NCI-H1048 (cell line): ENCODE measurements around the gene R3HCC1L.
A peak's percentile ranks its signal among the peaks of the same experiment; 100 is the strongest.

Source experiments
- DNase-seq: peaks from one replicate; lab custom pipeline; 2025; lab: John Stamatoyannopoulos, UW

The R3HCC1L gene

DNA sequence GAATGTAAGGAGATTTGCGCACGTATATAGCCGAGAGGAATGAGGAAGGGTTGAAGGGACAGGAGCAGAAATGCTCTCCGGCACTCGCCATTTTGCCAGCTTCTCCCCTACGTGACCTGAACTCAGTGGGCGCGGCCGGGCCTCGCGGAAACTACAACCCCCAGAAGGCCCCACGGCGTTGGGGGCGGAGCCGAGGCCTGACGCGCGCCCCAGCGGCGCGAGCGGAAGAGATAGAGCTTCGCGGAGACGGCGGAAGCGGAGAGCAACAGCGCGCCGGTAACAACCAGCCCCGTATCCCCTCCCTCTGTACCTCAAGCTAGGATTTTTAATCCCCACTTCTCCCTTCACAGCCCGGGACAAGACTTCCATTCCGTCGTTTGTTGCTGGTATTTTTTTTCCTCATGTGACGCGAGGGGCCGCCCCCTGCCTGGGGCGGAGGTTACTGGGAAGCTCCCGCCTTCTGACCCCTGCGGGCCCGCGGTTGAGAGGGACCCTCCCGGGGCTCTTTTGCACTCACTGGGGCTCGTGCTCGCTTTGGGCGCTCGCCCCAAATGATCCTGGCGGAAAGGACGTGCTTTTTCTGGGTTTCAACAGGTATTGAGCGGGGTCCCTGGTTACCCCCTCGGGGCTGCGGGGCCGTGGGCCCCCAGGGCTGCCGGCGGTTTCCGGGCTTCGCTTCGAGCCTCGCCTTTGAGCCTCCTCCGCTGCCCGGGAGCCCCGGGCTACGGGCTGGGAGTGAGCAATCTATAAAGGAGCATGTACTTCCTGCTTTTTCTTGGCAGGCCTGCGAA lies at the start of gene R3HCC1L:
Gene R3HCC1L (plus strand): TSS at position 227 of the 791 bp plus-strand sequence. CDS start 73,458 bp downstream, outside the sequence.
- peak; percentile 80 for DNase-seq

DNA sequence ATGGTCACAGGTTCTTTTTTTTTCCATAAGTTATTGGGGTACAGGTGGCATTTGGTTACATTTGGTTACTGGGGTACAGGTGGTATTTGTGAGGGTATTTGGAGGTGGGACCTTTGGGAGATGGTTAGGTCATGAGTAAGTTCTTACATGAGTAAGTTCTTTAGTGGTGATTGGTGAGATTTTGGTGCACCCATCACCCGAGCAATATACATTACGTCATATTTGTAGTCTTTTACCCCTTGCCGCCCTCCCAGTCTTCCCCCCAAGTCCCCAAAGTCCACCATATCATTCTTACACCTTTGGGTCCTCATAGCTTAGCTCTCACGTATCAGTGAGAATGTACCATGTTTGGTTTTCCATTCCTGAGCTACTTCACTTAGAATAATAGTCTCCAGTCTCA lies 49.2 kb upstream of the R3HCC1L start:
- DNase-seq, result no peak

DNA sequence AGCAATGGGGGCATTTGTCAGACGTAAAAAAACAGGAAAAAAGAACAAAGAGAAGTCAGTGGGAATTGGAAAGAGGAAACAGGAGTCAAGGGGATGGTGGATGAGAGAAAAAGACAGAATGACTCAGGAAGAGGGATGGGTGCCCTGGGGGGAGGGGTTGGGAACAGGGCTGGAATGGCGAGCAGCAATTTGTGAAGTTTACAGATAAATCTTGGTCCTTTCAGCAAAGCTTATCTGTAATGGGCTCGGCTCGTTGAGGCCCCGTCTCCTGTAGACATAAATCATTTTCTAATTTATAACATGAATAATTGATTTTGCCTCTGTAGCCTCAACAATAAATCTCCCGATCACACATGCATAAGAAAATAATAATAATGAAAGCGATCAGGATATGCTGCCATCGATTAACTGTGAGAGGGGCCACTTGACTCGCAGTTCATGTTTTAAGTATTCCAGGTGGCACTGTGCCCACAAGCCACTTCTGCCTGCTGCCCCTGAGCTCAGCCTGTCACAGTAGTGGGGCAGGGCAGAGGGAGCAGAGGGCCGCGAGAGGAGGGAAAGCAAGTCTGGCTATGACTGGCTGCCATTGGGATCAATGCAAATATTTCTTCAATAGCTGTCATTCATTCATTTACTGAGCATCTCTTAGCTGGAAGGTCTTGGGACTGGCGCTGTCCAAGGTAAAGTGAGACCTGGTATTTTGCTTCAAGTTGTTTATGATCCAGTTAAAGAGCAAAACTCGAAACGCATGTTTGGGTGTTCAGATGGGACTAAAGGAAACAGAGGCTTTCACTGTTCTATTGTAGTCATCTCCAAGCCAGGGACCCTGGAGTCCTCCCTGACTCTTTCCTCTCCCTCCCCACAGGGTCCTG lies 47.4 kb upstream of the R3HCC1L start:
- DNase-seq, result no peak

DNA sequence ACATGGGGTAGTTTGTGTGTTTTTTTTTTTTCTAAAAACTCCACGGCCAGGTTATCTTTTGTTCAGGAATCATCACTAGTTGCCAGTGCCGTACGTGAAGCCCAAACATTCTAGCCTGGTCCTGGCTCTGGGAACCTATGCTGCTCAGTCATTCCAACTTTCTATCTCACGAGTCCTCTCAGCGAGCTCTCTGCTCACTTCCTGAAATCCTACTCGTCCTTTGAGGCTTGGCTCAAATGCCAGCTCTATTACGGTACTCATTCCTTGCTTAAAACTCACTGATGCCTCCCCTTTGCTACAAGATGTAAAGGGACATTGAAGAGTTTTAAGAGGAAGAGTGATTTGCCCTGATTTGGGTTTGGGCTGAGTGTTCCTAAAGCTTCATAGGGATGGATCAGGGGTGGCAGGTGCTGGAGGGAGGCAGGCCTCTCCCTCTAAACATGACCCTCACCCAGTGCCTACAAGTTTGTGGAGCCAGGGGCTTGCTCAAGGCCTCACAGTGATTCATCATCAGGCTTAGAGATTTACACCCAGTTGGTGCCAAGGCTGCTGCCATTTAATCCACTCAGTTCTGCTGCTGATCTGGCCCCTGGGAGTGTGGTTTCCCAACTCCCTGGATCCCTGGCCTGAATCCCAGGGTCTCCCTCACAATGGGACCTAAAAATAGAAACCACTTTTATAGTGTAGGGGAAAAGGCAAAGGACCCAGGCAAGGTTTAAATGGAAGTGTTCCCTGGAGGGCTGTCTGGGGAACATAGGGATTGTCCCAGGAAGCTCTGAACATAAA lies 46.1 kb upstream of the R3HCC1L start:
- no peak for DNase-seq

DNA sequence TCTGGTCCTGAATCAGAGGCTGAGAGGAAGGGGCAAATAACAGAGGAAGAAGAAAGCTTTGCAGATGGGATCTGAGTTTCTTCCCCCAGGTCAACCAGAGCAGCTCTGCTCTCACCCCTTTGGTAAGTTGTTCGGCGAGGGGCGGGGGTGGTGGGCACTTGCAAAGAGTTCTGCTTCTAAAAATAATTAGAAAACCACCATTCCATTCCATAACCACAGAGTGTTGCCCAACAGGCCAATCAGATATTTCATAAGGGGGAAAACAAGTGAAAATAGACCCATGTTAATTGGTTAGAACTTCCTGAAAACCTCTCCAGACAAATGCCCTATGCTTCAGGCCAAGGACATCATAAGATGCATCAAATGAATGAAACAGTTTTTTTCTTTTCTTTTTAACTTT lies 43.6 kb upstream of the R3HCC1L start:
- no peak for DNase-seq

DNA sequence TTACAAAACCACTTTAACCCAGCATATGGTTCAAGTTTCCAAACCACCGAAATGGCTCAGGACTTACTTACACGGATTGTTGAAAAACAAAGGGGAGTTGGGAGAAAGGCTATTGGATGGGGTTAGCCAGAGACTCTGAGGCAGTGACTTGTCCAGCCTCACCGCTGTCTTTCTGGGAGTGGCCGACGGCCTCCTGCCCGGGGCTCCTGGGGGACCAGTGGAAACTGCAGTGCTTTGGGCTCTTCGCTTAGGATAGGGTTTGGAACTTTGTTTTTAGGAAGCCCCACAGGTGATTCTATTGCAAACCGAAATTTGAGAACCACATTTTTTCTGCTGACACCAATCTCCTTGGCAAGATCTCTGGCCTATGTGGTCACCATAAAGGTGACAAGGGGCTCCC lies 38.1 kb upstream of the R3HCC1L start:
- no peak for DNase-seq

DNA sequence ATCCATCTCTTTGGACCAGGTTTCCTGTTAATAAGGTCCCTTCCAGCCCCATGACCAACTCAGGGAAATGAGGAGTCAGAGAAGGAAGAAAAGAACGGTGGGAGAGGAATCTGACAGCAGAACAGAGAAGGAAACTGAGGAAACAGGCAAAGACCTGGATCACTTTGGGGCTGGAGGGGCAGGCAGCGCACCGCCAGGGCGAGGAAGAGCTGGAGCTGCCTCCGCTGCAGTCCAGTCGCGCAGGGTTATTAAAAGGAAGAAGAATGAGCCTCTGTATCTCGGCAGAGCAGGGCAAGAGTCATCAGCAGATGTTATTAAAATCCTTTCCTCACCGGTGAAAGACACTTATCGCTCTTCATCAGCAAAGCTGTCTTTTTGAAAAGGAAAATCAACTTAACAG lies 37.7 kb upstream of the R3HCC1L start:
- no peak for DNase-seq

DNA sequence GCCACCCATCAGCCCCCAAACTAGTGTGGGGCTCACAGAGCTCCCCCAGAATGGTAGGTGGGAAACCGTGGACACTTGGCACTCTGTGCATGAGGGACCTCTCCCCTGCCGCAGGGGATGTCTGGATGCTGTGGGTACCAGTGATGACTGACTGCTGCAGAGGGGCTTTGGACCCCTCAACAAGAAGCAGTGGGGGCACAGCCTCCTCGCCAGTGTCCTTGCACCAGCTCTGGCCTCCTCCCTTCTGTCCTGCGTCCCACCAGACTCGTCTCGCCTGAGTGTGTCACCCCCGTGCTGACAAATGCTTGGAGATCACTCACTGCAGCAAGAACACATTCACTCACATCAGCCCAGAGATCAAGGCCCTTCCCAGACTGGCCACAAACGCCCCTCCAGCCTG lies 37.3 kb upstream of the R3HCC1L start:
- no peak for DNase-seq

DNA sequence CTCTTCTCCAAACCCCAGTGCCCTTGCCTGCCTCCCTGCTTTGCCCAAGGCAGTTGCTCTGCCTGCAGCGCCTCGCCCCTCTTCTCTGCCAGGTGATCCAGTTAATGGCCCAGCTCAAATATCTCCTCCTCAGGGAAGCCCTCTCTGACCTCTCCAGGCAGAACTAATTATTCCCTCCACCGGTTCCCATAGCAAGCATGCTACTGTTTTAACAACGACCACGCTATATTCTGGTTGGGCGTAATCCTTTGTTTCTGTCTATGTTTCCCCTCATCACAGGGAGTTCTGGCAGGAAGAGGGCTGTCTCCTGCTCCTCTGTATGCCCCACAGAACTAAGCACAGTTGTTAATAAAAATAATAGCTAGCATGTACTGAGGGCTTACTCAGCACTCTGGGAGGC lies 36.8 kb upstream of the R3HCC1L start:
- DNase-seq, result no peak

DNA sequence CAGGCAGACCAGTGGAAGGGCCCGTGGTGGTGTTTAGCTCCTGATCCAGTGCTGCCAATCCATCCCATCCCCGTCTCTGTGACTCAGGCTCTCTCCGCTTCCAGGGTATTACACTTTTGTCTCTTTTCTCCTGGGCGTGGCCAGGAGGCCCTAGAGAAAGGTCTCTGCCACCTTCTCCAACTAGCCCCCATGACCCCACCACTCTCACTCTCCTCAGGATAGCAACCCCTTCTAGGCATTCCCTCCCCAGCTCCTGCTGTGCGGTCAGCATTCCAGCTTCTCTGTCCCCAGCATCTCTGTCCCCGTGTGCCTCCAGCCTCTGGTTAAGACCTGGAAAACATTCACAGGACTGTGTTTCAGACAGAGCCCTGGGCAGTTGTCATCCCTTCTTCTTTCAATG lies 36.2 kb upstream of the R3HCC1L start:
- no peak for DNase-seq

DNA sequence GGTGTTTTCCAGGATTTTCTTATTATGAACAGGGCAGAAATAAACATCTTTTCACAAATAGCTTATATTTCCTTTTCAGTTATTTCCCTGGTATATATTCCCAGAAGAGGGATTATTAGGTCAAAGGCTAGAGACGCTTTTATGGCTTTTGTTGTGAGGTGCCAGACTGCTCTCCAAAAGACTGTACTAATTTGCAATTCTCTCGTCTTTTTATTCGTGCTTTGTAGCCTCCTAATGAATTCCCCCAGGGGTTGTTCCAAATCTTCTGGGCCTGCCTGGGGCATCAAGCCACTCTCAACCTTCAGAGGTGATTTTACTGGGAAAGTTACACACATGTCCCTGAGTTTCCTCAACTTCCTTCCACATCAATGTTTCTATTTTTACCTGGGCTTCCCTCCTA lies 34.0 kb upstream of the R3HCC1L start:
- DNase-seq, result no peak

DNA sequence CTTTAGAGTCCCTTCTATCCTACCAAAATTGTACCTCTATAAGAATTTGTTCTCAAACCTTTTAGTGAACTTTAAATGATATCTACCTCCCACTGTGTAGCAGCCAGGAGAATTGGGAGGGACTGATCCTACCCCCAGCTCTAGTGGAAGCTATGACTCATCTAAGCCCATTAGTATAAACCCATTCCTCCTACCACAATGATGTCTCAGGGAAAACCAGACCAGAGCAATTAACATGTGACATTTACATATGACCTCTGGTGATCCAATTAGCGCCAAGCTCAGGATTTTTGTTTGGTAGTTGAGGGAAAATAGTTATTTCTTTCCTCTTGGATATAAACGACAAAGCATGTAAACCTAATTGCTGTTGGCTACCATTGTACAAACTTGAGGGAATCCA lies 33.1 kb upstream of the R3HCC1L start:
- no peak for DNase-seq

DNA sequence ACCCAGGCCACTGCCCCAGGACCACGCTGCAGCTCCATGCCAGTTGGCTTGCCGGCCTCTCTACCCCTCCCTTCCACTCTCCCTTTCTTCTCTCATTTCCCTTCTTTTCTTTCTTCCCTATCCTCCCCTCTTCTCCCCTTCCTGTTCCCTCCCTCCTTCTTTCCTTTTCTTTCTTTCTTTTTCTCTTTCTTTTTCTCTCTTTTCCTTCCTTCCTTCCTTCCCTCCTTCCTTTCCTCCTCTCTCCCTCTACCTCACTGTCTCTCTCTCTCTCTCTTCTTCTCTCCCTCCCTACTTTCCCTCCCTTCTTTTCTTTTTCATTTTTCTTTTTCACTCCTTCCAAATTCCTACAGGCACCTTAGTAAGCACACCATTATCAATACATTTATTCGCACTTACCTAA lies 30.3 kb upstream of the R3HCC1L start:
- no peak for DNase-seq

DNA sequence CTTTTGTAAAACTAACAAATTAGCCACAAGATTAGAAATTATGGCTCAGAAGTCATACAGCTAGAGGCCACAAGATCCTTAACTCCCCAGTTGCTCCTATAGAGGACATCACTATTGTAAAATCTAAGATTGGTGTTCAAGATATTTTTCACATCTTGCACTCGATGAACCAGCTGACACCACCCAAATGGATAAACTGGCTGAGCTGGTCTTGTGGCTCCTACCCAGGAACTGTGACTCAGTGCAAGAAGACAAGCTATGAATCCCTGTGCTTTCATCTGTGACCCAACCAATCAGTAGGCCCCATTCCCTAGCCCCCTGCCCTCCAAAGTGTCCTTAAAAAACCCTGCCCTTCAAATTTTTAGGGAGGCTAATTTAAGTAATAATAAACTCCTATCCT lies 27.9 kb upstream of the R3HCC1L start:
- DNase-seq, result no peak

DNA sequence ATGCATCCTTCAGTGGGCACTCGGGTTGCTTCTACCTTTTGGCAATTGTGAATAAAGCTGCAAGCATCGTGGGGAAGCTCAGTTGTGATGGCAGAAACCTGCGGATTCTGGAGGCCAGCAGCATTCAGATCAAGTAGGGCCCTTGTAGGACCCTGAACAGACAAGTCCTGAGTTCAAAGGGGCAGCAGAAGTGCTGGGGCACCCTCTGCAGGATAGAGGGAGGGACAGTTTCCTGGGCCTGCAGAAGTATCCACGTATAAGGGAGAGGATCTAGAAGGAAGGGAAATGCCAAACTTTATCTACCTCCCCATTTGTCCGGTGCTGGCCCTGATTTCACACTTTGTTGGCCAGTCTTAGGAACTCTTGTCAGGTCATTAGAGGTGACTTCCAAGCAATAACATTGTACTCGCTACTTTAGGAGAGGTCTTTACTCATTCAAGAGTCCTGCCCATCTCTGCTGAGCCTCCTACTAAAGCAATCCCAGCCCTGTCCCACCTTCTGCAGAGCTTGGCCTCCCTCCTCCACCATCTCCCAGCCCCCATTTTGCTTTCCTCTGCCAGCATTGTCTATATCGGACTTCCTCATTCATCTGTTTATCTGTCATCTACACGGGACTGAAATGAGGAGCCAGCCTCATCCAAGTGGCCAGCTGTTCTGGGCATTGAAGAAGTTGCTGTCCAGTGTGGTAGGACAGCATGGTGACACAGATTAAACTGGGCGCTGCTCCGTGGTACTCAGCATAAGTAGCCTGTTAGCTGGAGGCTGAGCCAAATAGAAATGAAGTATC lies 26.6 kb upstream of the R3HCC1L start:
- DNase-seq, result no peak

DNA sequence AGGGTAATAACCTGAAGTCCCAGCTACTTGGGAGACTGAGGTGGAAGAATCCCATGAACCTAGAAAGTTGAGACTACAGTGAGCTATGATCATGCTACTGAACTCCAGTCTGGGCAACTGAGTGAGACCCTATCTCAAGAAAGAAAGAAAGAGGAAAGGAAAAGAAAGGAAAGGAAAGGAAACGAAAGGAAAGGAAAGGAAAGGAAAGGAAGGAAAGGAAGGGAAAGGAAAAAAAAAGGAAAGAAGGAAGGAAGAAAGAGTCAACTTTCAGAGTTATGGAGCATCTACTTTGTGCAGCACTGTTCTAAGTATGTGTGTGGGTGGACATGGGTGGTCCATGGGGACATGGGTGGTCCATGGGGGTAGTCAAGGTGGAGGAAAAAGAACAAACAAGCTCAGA lies 24.1 kb upstream of the R3HCC1L start:
- no peak for DNase-seq

DNA sequence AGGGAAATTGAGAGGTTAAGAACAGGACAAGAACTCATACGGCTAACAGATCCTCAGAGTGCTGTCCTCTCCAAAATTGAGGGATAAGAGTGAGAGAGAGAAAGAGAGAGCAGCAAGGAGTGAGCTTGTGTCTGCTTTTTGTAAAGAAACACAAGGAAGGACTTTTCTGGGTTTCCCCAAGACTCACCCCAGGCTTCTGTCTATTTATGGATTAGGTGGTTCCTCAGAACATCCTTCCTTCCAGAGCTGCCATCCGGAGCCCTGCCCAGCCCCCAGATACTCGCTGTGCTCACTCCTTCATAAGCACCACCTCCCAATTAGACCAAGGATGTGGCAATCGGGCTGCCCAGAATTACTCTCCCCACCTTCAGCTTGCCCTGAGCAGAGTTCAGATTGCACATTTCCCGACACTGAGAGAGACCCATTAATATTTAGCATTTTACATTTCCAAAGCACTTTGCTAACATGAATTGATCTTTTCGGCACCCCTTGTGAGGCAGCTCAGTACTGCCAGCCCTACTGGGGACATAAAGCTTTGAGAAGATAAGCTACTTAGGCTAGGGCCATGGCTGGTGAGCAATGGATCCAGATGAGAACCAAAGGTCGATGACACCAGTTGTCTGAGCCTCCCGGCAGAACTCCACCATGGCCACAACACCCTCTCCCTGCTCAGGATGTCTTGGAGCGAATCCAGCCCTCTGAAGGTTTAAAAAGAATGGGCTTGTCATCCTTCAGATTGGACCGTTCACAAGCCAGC lies 19.2 kb upstream of the R3HCC1L start:
- no peak for DNase-seq

DNA sequence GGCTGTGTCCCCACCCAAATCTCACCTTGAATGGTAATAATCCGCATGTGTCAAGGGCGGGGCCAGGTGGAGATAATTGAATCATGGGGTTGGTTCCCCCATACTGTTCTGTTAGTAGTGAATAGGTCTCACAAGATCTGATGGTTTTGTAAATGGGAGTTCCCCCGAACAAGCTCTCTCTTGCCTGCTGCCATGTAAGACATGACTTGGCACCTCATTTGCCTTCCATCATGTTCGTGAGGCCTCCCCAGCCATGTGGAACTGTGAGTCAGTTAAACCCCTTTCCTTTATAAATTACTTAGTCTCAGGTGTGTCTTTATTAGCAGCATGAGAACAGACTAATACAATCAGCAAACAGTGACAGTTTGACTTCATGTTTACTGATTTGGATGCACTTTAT lies 14.6 kb upstream of the R3HCC1L start:
- DNase-seq, result no peak

DNA sequence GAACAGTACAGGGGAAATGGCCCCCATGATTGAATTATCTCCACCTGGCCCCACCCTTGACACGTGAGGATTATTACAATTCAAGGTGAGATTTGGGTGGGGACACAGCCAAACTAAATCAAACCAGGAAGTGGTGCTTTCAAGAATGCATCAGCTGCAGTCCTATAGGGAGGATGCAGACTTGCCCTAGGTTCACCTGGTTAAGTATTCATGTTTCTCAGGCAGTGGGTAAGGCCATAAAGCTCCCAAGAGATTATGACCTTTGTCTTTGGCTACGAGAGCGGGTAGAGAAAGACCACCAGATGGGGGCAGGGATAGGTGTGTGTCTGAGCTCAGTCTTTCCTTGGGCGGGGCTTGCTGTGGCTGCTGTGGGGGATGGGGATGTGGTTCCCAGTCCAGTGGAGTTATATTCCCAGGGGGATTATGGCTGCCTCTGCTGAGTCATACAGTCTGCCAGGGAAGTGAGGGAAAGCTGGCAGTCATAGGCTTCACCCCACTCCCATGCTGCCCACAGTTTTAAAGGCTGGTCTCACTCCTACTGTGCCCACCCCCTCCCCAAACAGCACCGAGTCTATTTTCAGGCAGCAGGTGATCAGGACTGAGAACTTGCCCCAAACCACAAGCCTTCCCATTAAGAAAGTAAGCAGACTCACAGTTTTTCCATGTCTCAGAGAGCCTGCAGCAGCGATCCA lies 8.4 kb upstream of the R3HCC1L start:
- no peak for DNase-seq

DNA sequence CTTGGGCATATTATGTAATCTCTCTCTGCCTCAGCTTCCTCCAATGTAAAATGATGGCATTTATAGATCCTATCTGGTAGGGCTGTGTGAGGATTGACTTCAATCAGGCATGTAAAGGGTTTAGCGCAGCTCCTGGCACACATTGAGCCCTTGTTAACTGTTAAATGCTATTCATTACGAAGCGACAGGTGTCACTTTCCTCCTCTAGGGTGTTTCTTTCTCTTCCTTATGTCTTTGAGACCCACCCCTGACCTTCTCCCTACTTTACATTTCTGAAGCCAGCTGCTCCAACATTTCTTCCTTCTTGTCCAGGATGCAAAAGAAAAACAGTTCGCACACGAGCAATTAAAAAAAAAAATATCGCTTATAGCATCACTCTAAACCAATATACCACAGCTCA lies 5.7 kb upstream of the R3HCC1L start:
- no peak for DNase-seq
